ENCODE measurements around the gene LYPD6B.

Gene LYPD6B

DNA sequence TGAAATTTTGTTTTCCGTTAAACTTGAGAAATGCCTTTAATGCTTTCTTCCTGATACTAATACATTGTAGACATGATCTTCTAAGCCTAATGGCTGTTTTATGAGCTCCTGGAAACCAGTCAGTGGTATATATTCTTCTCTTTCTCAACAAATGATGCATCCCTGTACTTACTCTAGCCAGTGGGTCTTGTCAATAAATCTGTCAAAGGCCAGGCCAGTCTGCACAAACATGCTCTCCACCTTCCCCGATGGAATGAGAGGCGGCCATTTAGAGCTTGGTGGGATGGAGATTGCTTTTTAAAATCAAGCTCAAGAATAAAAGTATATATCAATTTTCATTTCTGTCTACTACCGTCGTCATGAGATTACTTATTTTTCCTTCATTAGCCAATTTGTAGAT, 140.1 kb downstream of the LYPD6B start:
- H3K27ac ChIP-seq (ENCODE audit: low read depth, low read length), result no peak overlapping the region
- H3K9me3 ChIP-seq (ENCODE audit: control insufficient read depth, insufficient read depth, low read length), result no peaks in the 10 kb centered on the region
- no peaks in the 10 kb centered on the region for H3K36me3 ChIP-seq (ENCODE audit: control insufficient read depth, insufficient read depth, low read length)
- no peaks in the 10 kb centered on the region for H3K27me3 ChIP-seq (ENCODE audit: control insufficient read depth, insufficient read depth, low read length)
- H3K4me1 ChIP-seq (ENCODE audit: control insufficient read depth, insufficient read depth, low read length), result no peaks in the 10 kb centered on the region; the same call in 1 of the 2 replicates
- no peak overlapping the region for H3K9ac ChIP-seq (ENCODE audit: low read depth, low read length)
- no peak overlapping the region for H3K4me3 ChIP-seq (ENCODE audit: low read depth, low read length)

DNA sequence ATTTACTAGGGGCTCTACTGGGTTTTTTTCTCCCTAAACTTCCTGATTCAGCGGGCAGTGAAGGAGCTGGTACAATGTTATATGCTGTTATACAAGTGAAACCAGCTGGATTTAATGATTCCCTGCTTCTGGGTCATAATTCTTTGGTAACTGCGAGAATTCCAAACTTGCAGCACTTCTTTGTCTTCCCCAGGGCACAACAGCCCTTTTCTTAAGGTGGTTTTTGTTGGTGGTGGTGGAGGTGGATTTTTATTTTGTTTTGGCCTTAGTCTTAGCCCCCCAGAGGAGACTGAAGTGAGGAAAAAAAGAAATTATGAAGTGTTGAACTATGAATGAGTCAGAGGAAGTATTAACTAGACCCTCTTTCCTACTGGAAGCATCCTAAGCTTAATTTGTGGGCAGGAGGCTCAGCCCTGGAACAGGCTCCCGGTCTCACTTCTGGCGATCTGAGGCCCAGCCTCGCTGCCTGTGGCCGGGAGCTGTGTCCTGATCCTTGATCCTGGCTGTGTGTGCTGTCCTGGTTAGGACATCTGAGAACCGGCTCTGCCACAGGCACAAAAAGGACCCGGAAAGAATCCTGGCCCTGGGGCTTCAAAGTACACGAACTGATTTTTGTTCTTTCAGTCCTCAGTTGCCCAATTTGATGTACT, 141.9 kb downstream of the LYPD6B start:
- H3K9ac ChIP-seq (ENCODE audit: low read depth, low read length), result no peak overlapping the region
- no peaks in the 10 kb centered on the region for H3K27me3 ChIP-seq (ENCODE audit: control insufficient read depth, insufficient read depth, low read length)
- no peak overlapping the region for H3K27ac ChIP-seq (ENCODE audit: low read depth, low read length)
- no peaks in the 10 kb centered on the region for H3K36me3 ChIP-seq (ENCODE audit: control insufficient read depth, insufficient read depth, low read length)
- H3K4me1 ChIP-seq (ENCODE audit: control insufficient read depth, insufficient read depth, low read length), result no peaks in the 10 kb centered on the region; the same call in 1 of the 2 replicates
- no peaks in the 10 kb centered on the region for H3K9me3 ChIP-seq (ENCODE audit: control insufficient read depth, insufficient read depth, low read length)
- no peak overlapping the region for H3K4me3 ChIP-seq (ENCODE audit: low read depth, low read length)

DNA sequence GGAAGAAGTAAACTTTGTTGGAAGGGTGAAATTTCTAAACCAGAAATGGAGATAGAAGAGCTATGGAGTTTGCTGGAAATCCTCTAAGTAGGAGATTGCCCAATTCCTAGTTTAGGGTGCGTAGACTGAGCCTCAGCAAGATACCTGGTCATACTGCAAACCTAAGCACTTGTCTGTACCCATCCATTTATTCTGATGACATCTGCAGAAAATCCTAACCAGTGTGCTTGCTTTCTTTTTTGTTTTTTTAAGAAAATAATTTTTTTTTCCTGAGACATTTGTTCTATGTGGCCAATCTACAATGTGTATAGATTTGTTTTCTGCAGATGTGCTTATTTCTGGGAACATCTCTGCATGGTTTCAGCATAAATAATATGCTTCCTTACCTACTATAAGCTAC, 144.7 kb downstream of the LYPD6B start:
- Histone ChIP-seq H3K4me1 (ENCODE audit: control insufficient read depth, insufficient read depth, low read length) (peaks cover 1% of the 10 kb centered on the region; the same call in 1 of the 2 replicates), H3K36me3 (ENCODE audit: control insufficient read depth, insufficient read depth, low read length) (no peaks in the 10 kb centered on the region), H3K9ac (ENCODE audit: low read depth, low read length) (no peak overlapping the region), H3K27ac (ENCODE audit: low read depth, low read length) (no peak overlapping the region), H3K27me3 (ENCODE audit: control insufficient read depth, insufficient read depth, low read length) (no peaks in the 10 kb centered on the region), H3K4me3 (ENCODE audit: low read depth, low read length) (no peak overlapping the region), H3K9me3 (ENCODE audit: control insufficient read depth, insufficient read depth, low read length) (no peaks in the 10 kb centered on the region)

DNA sequence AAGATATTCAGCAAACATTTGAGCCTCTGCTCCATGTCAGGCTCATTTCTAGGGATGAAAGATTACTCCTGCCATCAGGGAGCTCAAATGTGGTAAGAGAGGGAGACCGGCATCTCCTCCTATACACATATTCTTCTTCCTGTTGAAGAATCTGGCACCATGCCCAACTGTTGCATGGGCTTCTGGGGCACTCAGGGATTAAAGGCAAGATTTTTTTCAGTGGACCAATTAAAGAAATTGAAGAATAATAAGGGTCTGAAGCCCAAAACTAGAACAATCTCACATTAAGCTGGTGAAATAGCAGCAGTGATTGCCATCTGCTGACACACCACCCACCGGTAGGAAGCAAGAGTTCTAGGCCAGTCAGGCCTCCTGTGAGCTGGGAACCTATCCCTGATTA, 146.5 kb downstream of the LYPD6B start:
- no peaks in the 10 kb centered on the region for H3K27me3 ChIP-seq (ENCODE audit: control insufficient read depth, insufficient read depth, low read length)

DNA sequence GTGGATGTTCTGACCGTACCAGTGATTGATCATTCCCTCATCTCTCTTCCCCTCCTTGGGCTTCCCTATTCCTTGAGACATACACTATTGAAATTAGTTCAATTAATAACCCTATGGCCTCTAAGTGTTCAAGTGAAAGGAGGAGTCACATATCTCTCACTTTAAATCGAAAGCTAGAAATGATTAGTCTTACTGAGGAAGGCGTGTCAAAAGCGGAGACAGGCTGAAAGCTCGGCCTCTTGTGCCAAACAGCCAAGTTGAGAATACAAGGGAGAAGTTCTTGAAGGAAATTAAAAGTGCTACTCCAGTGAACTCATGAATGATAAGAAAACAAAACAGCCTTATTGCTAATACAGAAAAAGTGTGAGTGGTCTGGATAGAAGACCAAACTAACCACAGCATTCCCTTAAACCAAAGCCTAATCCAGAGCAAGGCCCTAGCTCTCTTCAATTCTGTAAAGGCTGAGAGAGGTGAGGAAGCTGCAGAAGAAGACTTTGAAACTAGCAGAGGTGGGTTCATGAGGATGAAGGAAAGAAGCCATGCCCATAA, 147.5 kb downstream of the LYPD6B start:
- Histone ChIP-seq H3K27ac (ENCODE audit: low read depth, low read length) (no peak overlapping the region), H3K4me1 (ENCODE audit: control insufficient read depth, insufficient read depth, low read length) (0 out of 2 replicates have a peak, but pooled peaks cover 2% of the 10 kb centered on the region), H3K36me3 (ENCODE audit: control insufficient read depth, insufficient read depth, low read length) (no peaks in the 10 kb centered on the region), H3K9ac (ENCODE audit: low read depth, low read length) (no peak overlapping the region), H3K9me3 (ENCODE audit: control insufficient read depth, insufficient read depth, low read length) (no peaks in the 10 kb centered on the region), H3K4me3 (ENCODE audit: low read depth, low read length) (no peak overlapping the region), H3K27me3 (ENCODE audit: control insufficient read depth, insufficient read depth, low read length) (no peaks in the 10 kb centered on the region)

More for the DNA sequence above, 146.5 kb downstream of the LYPD6B start:
- no peaks in the 10 kb centered on the region for H3K36me3 ChIP-seq (ENCODE audit: control insufficient read depth, insufficient read depth, low read length)
- H3K27ac ChIP-seq (ENCODE audit: low read depth, low read length), result no peak overlapping the region
- no peaks in the 10 kb centered on the region for H3K9me3 ChIP-seq (ENCODE audit: control insufficient read depth, insufficient read depth, low read length)
- H3K4me3 ChIP-seq (ENCODE audit: low read depth, low read length), result no peak overlapping the region
- H3K9ac ChIP-seq (ENCODE audit: low read depth, low read length), result no peak overlapping the region
- H3K4me1 ChIP-seq (ENCODE audit: control insufficient read depth, insufficient read depth, low read length), result 0 out of 2 replicates have a peak, but pooled peaks cover 2% of the 10 kb centered on the region

DNA sequence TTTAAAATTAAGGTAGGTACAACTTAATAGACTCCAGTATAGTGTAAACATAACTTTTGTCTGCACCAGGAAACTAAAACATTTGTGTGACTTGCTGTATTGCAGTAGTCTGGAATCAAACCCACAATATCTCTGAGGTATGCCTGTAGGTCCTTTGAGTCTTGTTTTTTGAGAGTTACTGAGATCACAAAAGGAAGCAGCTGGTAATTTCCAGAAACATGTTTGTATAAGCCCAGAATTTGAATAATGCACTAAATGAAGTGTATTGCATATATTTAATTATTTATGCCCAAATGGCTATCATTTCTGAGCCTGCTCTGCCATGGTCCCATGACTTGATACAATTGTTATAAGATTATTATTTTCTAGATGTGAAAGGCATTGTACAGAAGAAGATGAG, 148.6 kb downstream of the LYPD6B start:
- H3K36me3 ChIP-seq (ENCODE audit: control insufficient read depth, insufficient read depth, low read length), result no peaks in the 10 kb centered on the region
- H3K27me3 ChIP-seq (ENCODE audit: control insufficient read depth, insufficient read depth, low read length), result no peaks in the 10 kb centered on the region
- H3K4me3 ChIP-seq (ENCODE audit: low read depth, low read length), result no peak overlapping the region
- 0 out of 2 replicates have a peak, but pooled peaks cover 2% of the 10 kb centered on the region for H3K4me1 ChIP-seq (ENCODE audit: control insufficient read depth, insufficient read depth, low read length)
- H3K9ac ChIP-seq (ENCODE audit: low read depth, low read length), result no peak overlapping the region
- H3K9me3 ChIP-seq (ENCODE audit: control insufficient read depth, insufficient read depth, low read length), result no peaks in the 10 kb centered on the region
- H3K27ac ChIP-seq (ENCODE audit: low read depth, low read length), result no peak overlapping the region

DNA sequence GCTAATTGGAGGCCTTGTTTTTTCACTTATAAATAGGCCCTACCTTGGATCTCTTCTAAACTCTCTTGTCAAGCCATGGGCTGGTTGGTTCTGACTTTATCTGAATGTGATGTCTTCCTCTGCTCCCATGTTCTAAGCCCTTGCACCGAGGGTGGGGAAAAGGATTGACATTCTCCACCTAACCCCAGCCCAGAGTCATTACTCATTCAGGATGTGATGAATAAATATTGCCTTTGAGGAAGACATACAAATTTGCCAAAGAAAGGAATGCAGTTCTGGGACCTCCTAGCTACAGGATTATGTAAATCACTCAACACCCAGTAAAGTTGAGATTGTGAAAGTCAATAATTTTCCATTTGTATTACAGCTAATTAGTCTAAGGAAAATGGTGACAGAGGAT, 149.8 kb downstream of the LYPD6B start:
- Histone ChIP-seq H3K9me3 (ENCODE audit: control insufficient read depth, insufficient read depth, low read length) (no peaks in the 10 kb centered on the region), H3K27ac (ENCODE audit: low read depth, low read length) (no peak overlapping the region), H3K27me3 (ENCODE audit: control insufficient read depth, insufficient read depth, low read length) (no peaks in the 10 kb centered on the region), H3K9ac (ENCODE audit: low read depth, low read length) (no peak overlapping the region), H3K4me3 (ENCODE audit: low read depth, low read length) (no peak overlapping the region), H3K36me3 (ENCODE audit: control insufficient read depth, insufficient read depth, low read length) (no peaks in the 10 kb centered on the region), H3K4me1 (ENCODE audit: control insufficient read depth, insufficient read depth, low read length) (0 out of 2 replicates have a peak, but pooled peaks cover 2% of the 10 kb centered on the region)

DNA sequence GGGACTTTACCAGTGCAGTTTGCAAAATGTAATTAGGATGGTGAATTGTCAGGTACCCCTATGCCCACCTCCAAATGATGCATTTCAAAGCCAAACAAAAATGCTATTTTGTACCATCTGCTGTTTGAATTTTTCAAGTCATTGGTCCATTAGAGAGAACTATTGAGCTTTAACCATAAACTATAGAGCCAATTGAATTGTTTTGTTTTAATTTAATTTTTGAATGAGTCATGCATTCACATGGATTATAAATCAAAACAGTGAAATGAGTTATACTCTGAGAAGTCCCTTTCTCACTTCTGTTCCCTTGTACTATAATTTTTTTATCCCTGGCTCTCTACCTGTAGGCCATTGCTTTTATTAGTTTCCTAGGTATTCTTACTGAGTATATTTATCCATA, 151.3 kb downstream of the LYPD6B start:
- Histone ChIP-seq H3K9ac (ENCODE audit: low read depth, low read length) (no peak overlapping the region), H3K9me3 (ENCODE audit: control insufficient read depth, insufficient read depth, low read length) (no peaks in the 10 kb centered on the region), H3K27me3 (ENCODE audit: control insufficient read depth, insufficient read depth, low read length) (no peaks in the 10 kb centered on the region), H3K27ac (ENCODE audit: low read depth, low read length) (no peak overlapping the region), H3K36me3 (ENCODE audit: control insufficient read depth, insufficient read depth, low read length) (no peaks in the 10 kb centered on the region), H3K4me1 (ENCODE audit: control insufficient read depth, insufficient read depth, low read length) (0 out of 2 replicates have a peak, but pooled peaks cover 2% of the 10 kb centered on the region), H3K4me3 (ENCODE audit: low read depth, low read length) (no peak overlapping the region)

DNA sequence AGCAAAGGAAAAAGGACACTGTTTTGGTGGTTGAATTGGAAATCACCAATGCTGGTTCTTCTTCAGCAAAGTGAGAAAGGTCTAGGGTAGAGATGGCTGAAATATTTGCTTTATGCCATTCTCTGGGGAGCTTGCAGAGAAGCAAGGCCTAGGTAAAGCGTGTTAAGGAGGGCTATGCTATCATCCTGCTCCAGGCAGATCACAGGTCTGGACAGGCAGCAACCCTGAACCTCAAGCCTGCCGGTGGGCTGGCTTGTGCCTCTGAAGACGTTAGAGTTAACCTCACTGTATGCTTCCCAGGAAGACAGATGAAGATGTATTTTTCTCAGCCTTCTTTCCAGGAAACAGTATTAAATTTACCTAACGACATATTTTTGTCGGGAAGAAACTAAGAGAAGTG, 153.4 kb downstream of the LYPD6B start:
- Histone ChIP-seq H3K36me3 (ENCODE audit: control insufficient read depth, insufficient read depth, low read length) (no peaks in the 10 kb centered on the region), H3K9ac (ENCODE audit: low read depth, low read length) (no peak overlapping the region), H3K4me1 (ENCODE audit: control insufficient read depth, insufficient read depth, low read length) (0 out of 2 replicates have a peak, but pooled peaks cover 2% of the 10 kb centered on the region), H3K27me3 (ENCODE audit: control insufficient read depth, insufficient read depth, low read length) (no peaks in the 10 kb centered on the region), H3K27ac (ENCODE audit: low read depth, low read length) (no peak overlapping the region), H3K4me3 (ENCODE audit: low read depth, low read length) (no peak overlapping the region), H3K9me3 (ENCODE audit: control insufficient read depth, insufficient read depth, low read length) (no peaks in the 10 kb centered on the region)

DNA sequence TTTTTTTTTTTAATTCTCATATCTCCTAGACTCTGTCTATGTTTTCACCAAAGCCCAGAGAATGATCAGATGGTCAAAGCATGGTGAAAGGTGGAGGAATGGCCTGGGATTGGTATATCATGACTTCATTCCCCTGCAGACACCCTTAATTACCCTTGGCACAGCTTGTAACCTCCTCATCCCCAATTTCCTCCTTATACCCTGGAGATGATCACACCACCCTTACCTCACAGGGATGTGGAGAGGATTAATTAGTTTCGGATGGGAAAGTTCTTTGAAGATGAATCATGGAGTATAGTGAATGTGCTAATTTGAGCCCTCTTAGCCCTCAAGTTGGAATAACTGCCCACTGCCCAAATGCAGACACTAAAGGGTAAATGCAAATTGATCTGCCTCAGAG, 153.9 kb downstream of the LYPD6B start:
- Histone ChIP-seq H3K36me3 (ENCODE audit: control insufficient read depth, insufficient read depth, low read length) (no peaks in the 10 kb centered on the region), H3K27ac (ENCODE audit: low read depth, low read length) (no peak overlapping the region), H3K4me1 (ENCODE audit: control insufficient read depth, insufficient read depth, low read length) (0 out of 2 replicates have a peak, but pooled peaks cover 2% of the 10 kb centered on the region), H3K27me3 (ENCODE audit: control insufficient read depth, insufficient read depth, low read length) (no peaks in the 10 kb centered on the region), H3K4me3 (ENCODE audit: low read depth, low read length) (no peak overlapping the region), H3K9me3 (ENCODE audit: control insufficient read depth, insufficient read depth, low read length) (no peaks in the 10 kb centered on the region), H3K9ac (ENCODE audit: low read depth, low read length) (no peak overlapping the region)

DNA sequence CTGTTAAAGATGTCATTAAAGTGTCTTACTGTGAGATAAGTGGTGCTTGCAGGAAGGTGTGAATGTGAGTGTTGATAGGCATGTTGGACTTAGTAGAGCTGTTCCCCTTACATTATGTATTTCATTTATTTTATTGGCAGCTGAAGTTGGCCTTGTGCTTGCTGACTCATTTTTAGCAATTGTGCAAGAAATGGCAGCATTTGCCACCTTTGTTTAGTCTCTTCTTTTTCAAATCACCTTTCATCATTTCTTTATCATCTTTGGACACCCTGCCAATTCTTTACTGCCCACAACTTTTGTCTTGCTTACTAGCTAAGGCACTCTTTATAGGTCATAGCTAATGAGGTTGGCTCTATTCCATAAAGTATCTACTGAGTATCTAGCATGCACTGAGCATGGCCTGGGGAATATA, 161.6 kb downstream of the LYPD6B start:
- Histone ChIP-seq H3K36me3 (ENCODE audit: control insufficient read depth, insufficient read depth, low read length) (no peaks in the 10 kb centered on the region), H3K4me3 (ENCODE audit: low read depth, low read length) (no peak overlapping the region), H3K4me1 (ENCODE audit: control insufficient read depth, insufficient read depth, low read length) (no peaks in the 10 kb centered on the region), H3K9ac (ENCODE audit: low read depth, low read length) (no peak overlapping the region), H3K27me3 (ENCODE audit: control insufficient read depth, insufficient read depth, low read length) (no peaks in the 10 kb centered on the region), H3K27ac (ENCODE audit: low read depth, low read length) (no peak overlapping the region), H3K9me3 (ENCODE audit: control insufficient read depth, insufficient read depth, low read length) (no peaks in the 10 kb centered on the region)
